ENCODE results near the gene ELK3.

ELK3 gene

GRCh38 chr12:96197503-96198272 is 3.5 kb downstream of the ELK3 start:
- H3K36me3 ChIP-seq (ENCODE audit: control insufficient read depth in 1 of 2, insufficient read depth in 2 of 2, low read length in 2 of 2): no peaks in the 10 kb centered on the region
- H3K9me3 ChIP-seq (ENCODE audit: control insufficient read depth in 1 of 2, low read length in 2 of 2): no peaks in the 10 kb centered on the region
- H3K9ac ChIP-seq (ENCODE audit: low read depth in 1 of 2, low read length in 2 of 2): no peak overlapping the region
- H3K27ac ChIP-seq (ENCODE audit: low read depth, low read length): no peak overlapping the region
- H3K4me1 ChIP-seq (ENCODE audit: control insufficient read depth in 1 of 2, insufficient read depth in 2 of 2, low read length in 2 of 2): peaks cover 5 to 13% of the 10 kb centered on the region in 2 donors
- H3K4me3 ChIP-seq (ENCODE audit: low read depth in 1 of 2, low read length in 2 of 2): no peak overlapping the region
- no peaks in the 10 kb centered on the region for H3K27me3 ChIP-seq (ENCODE audit: control insufficient read depth in 1 of 2, insufficient read depth in 2 of 2, low read length in 2 of 2)

DNA sequence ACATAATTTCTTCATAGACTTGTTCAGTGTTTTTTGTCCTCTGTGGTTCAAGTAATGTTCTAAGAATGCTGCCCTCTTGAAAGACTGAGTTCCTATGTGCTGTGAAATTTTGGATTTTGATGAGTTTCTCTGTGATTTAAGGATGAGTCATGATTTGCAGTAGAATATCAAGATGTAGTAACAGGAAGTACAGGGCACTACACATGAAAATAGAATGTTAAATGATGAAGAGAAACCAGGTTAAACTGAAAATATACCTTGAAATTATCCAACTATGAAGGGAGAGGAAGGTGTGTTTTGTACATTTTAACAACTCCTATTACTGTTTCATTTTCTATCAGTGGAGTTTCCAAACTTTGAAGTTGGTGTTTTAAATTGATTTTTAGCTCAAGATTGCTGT is 4.8 kb downstream of the ELK3 start:
- Histone ChIP-seq H3K27me3 (ENCODE audit: control insufficient read depth in 1 of 2, insufficient read depth in 2 of 2, low read length in 2 of 2) (no peaks in the 10 kb centered on the region), H3K4me3 (ENCODE audit: low read depth in 1 of 2, low read length in 2 of 2) (no peak overlapping the region), H3K9me3 (ENCODE audit: control insufficient read depth in 1 of 2, low read length in 2 of 2) (no peaks in the 10 kb centered on the region), H3K4me1 (ENCODE audit: control insufficient read depth in 1 of 2, insufficient read depth in 2 of 2, low read length in 2 of 2) (peaks cover 5 to 13% of the 10 kb centered on the region in 2 donors), H3K36me3 (ENCODE audit: control insufficient read depth in 1 of 2, insufficient read depth in 2 of 2, low read length in 2 of 2) (no peaks in the 10 kb centered on the region), H3K27ac (ENCODE audit: low read depth, low read length) (no peak overlapping the region), H3K9ac (ENCODE audit: low read depth in 1 of 2, low read length in 2 of 2) (no peak overlapping the region)

- peaks cover 5 to 13% of the 10 kb centered on the region in 2 donors for H3K4me1 ChIP-seq (ENCODE audit: control insufficient read depth in 1 of 2, insufficient read depth in 2 of 2, low read length in 2 of 2)
- H3K4me3 ChIP-seq (ENCODE audit: low read depth in 1 of 2, low read length in 2 of 2): no peak overlapping the region
- no peak overlapping the region for H3K9ac ChIP-seq (ENCODE audit: low read depth in 1 of 2, low read length in 2 of 2)
- no peaks in the 10 kb centered on the region for H3K36me3 ChIP-seq (ENCODE audit: control insufficient read depth in 1 of 2, insufficient read depth in 2 of 2, low read length in 2 of 2)
- H3K27me3 ChIP-seq (ENCODE audit: control insufficient read depth in 1 of 2, insufficient read depth in 2 of 2, low read length in 2 of 2): no peaks in the 10 kb centered on the region
- no peak overlapping the region for H3K27ac ChIP-seq (ENCODE audit: low read depth, low read length)
- H3K9me3 ChIP-seq (ENCODE audit: control insufficient read depth in 1 of 2, low read length in 2 of 2): no peaks in the 10 kb centered on the region
Observed at GRCh38 chr12:96199464-96199863, 5.3 kb downstream of the ELK3 start.

DNA sequence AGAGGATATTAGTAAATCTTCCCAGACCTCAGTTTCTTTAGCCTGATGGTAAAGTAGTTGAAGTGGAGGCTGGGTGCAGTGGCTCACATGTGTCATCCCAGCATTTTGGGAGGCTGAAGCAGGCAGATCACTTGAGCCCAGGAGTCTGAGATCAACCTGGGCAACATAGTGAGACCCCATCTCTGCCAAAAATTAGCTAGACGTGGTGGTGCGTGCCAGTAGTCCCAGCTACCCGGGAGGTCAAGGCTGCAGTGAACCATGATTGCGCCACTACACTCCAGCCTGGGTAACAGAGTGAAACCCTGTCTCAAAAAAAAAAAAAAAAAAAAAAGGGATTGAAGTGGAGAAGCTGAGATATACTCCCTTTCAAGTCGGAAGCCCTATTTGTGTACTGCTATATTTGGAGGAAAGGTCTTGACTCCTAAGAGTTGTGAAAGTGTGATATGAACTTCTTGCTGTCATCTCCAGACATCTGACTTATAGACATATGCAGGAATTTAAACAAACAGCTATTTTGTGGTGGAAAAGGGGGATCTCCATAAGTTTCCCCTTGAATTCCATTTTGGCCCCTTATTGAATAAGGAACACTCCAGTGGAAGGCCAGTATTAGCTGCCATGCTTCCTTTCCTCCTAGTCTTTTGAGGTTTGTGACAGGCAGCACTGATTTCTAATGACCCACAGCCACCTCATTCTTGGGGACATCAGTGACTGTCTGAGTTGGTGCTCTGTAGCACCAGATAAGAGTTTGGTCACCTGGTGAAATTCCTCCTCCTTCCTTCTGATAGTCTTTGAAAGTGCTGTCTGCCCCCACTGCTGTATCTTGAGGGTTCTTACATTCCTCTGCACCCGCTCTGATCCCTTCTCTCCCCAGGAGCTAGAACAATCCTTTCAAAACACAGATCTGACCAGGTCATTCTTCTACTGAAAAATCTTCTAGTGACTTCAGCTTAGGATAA is 7.4 kb downstream of the ELK3 start:
- Histone ChIP-seq H3K9ac (ENCODE audit: low read depth in 1 of 2, low read length in 2 of 2) (no peak overlapping the region), H3K27me3 (ENCODE audit: control insufficient read depth in 1 of 2, insufficient read depth in 2 of 2, low read length in 2 of 2) (no peaks in the 10 kb centered on the region), H3K27ac (ENCODE audit: low read depth, low read length) (no peak overlapping the region), H3K36me3 (ENCODE audit: control insufficient read depth in 1 of 2, insufficient read depth in 2 of 2, low read length in 2 of 2) (no peaks in the 10 kb centered on the region), H3K9me3 (ENCODE audit: control insufficient read depth in 1 of 2, low read length in 2 of 2) (no peaks in the 10 kb centered on the region), H3K4me1 (ENCODE audit: control insufficient read depth in 1 of 2, insufficient read depth in 2 of 2, low read length in 2 of 2) (peaks cover 3 to 5% of the 10 kb centered on the region in 2 donors), H3K4me3 (ENCODE audit: low read depth in 1 of 2, low read length in 2 of 2) (no peak overlapping the region)

GRCh38 chr12:96204381-96204780 is 10.2 kb downstream of the ELK3 start:
- Histone ChIP-seq H3K27me3 (ENCODE audit: control insufficient read depth in 1 of 2, insufficient read depth in 2 of 2, low read length in 2 of 2) (no peaks in the 10 kb centered on the region), H3K36me3 (ENCODE audit: control insufficient read depth in 1 of 2, insufficient read depth in 2 of 2, low read length in 2 of 2) (no peaks in the 10 kb centered on the region), H3K4me1 (ENCODE audit: control insufficient read depth in 1 of 2, insufficient read depth in 2 of 2, low read length in 2 of 2) (peaks cover 6% of the 10 kb centered on the region in 2 donors), H3K9me3 (ENCODE audit: control insufficient read depth in 1 of 2, low read length in 2 of 2) (no peaks in the 10 kb centered on the region), H3K9ac (ENCODE audit: low read depth in 1 of 2, low read length in 2 of 2) (no peak overlapping the region), H3K4me3 (ENCODE audit: low read depth in 1 of 2, low read length in 2 of 2) (no peak overlapping the region), H3K27ac (ENCODE audit: low read depth, low read length) (no peak overlapping the region)

DNA sequence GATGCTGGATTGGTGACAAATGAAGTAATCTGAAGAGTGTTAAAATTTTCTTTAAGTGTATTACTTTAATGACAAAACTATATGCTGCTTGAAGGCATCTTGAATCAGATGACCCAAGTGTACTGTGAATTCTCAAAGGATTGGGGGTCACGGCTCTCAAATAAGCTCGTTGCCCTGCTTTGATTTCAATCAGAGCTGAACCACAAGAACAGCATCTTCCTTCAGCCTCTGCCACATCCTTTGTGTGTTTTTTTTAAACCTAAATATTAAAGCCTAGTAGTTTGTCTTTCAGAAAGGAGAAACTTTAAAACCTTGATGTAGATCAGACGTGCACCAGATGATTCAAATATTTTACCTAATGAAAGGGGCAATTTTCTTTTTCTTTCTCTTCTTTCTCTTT is 11.7 kb downstream of the ELK3 start:
- Histone ChIP-seq H3K27ac (ENCODE audit: low read depth, low read length) (no peak overlapping the region), H3K4me1 (ENCODE audit: control insufficient read depth in 1 of 2, insufficient read depth in 2 of 2, low read length in 2 of 2) (peaks cover 6% of the 10 kb centered on the region in 2 donors), H3K36me3 (ENCODE audit: control insufficient read depth in 1 of 2, insufficient read depth in 2 of 2, low read length in 2 of 2) (no peaks in the 10 kb centered on the region), H3K27me3 (ENCODE audit: control insufficient read depth in 1 of 2, insufficient read depth in 2 of 2, low read length in 2 of 2) (no peaks in the 10 kb centered on the region), H3K4me3 (ENCODE audit: low read depth in 1 of 2, low read length in 2 of 2) (no peak overlapping the region), H3K9me3 (ENCODE audit: control insufficient read depth in 1 of 2, low read length in 2 of 2) (no peaks in the 10 kb centered on the region), H3K9ac (ENCODE audit: low read depth in 1 of 2, low read length in 2 of 2) (no peak overlapping the region)

DNA sequence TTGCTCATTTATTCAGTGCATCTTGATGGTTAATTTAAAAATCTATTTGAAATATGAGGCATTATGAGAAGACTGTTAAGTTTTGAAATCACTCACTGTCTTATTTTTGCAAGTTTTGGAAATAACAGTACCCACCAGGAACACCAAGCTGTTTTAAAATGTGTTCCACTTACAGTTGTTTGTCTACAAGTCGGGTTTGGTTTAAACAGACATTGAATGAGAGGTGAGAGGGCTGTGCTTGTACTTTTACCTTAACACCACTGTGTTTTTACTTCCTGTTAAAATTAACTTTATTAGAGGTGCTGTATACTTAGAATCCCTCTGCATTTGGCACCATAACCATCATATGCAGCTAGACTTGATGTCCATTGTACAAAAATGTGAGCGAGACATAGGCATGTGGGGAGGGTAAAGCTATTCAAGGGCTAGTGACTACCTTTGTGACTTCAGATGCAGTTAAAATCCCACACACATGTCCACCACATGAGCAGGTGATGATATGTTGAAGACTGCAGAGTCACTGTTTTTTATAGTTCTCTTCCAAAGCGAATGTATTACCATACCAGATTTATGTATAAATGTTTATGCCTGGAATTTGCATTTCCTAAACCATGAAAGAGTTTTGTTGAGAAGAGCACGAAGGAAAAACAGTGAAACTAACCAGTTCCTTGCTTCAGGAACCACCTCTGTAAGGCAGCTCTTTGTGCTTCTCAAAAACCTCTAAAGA is 12.9 kb downstream of the ELK3 start:
- Histone ChIP-seq H3K27me3 (ENCODE audit: control insufficient read depth in 1 of 2, insufficient read depth in 2 of 2, low read length in 2 of 2) (no peaks in the 10 kb centered on the region), H3K9me3 (ENCODE audit: control insufficient read depth in 1 of 2, low read length in 2 of 2) (no peaks in the 10 kb centered on the region), H3K27ac (ENCODE audit: low read depth, low read length) (no peak overlapping the region), H3K36me3 (ENCODE audit: control insufficient read depth in 1 of 2, insufficient read depth in 2 of 2, low read length in 2 of 2) (no peaks in the 10 kb centered on the region), H3K4me1 (ENCODE audit: control insufficient read depth in 1 of 2, insufficient read depth in 2 of 2, low read length in 2 of 2) (peaks cover 8 to 10% of the 10 kb centered on the region in 2 donors), H3K4me3 (ENCODE audit: low read depth in 1 of 2, low read length in 2 of 2) (no peak overlapping the region), H3K9ac (ENCODE audit: low read depth in 1 of 2, low read length in 2 of 2) (no peak overlapping the region)

DNA sequence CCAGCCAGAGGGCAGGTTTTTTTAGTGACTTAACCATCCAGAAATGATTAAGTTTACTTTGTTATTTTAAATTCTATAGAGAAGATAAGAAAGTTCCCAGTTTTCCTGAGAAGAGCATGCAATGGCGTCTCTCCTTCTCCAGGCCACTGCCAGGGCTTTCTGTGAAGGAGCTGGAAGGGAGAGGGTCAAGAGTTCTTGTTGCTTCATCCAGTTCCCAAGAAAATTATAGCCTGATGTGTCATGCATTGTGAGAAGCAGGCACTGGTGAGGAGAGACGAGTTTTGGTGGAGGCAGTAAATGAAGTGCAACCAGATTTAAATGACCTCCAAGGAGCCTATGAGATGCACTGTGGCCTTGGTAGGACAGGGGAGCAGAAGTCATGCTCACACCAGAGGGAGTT is 14.2 kb downstream of the ELK3 start:
- no peaks in the 10 kb centered on the region for H3K9me3 ChIP-seq (ENCODE audit: control insufficient read depth in 1 of 2, low read length in 2 of 2)
- no peaks in the 10 kb centered on the region for H3K36me3 ChIP-seq (ENCODE audit: control insufficient read depth in 1 of 2, insufficient read depth in 2 of 2, low read length in 2 of 2)
- no peak overlapping the region for H3K9ac ChIP-seq (ENCODE audit: low read depth in 1 of 2, low read length in 2 of 2)
- no peak overlapping the region for H3K4me3 ChIP-seq (ENCODE audit: low read depth in 1 of 2, low read length in 2 of 2)
- H3K27ac ChIP-seq (ENCODE audit: low read depth, low read length): no peak overlapping the region
- peaks cover 9 to 10% of the 10 kb centered on the region in 2 donors for H3K4me1 ChIP-seq (ENCODE audit: control insufficient read depth in 1 of 2, insufficient read depth in 2 of 2, low read length in 2 of 2)
- no peaks in the 10 kb centered on the region for H3K27me3 ChIP-seq (ENCODE audit: control insufficient read depth in 1 of 2, insufficient read depth in 2 of 2, low read length in 2 of 2)

GRCh38 chr12:96208801-96209549 is 14.8 kb downstream of the ELK3 start:
- peaks cover 9 to 10% of the 10 kb centered on the region in 2 donors for H3K4me1 ChIP-seq (ENCODE audit: control insufficient read depth in 1 of 2, insufficient read depth in 2 of 2, low read length in 2 of 2)
- H3K27ac ChIP-seq (ENCODE audit: low read depth, low read length): no peak overlapping the region
- H3K27me3 ChIP-seq (ENCODE audit: control insufficient read depth in 1 of 2, insufficient read depth in 2 of 2, low read length in 2 of 2): no peaks in the 10 kb centered on the region
- no peaks in the 10 kb centered on the region for H3K9me3 ChIP-seq (ENCODE audit: control insufficient read depth in 1 of 2, low read length in 2 of 2)
- no peak overlapping the region for H3K9ac ChIP-seq (ENCODE audit: low read depth in 1 of 2, low read length in 2 of 2)
- H3K4me3 ChIP-seq (ENCODE audit: low read depth in 1 of 2, low read length in 2 of 2): no peak overlapping the region
- H3K36me3 ChIP-seq (ENCODE audit: control insufficient read depth in 1 of 2, insufficient read depth in 2 of 2, low read length in 2 of 2): no peaks in the 10 kb centered on the region

All from duodenal mucosa (tissue), 2 donors.